ENCODE measurements around the gene MCHR1. TPM values are rescaled to one million over a fixed set of nuclear protein-coding genes. Genes with fewer than 3 reads are reported as not detected.

Gene MCHR1
- total RNA-seq, 1 experiment from 2014 or later: not detected

DNA sequence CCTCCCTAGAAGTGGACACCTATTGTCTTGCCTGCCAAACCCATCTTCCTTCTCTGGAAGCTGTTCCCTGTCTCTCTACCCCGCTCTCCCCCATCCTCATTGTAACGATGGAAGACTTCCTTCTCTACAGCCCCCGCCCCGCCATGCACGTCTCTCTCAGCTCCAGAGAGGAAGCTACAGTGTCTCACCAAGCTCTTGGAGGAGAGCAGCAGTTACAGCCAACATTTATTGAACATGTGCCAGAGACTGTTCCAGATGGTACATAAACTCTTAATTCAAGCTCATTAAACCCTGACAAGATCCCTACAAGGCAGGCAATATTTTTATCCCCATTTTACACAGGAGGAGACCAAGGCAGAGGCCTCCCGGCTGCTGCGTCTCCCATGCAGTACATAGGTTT lies 15.1 kb downstream of the MCHR1 start:
- Mint-ChIP-seq H3K4me1 (ENCODE audit: low read depth, unreplicated experiment) (no peaks in the 10 kb centered on the region), H3K27ac (ENCODE audit: unreplicated experiment) (no peak overlapping the region), H3K36me3 (ENCODE audit: insufficient read depth, unreplicated experiment) (no peaks in the 10 kb centered on the region), H3K4me3 (ENCODE audit: low read depth, unreplicated experiment) (no peak overlapping the region), H3K9me3 (ENCODE audit: low read depth, unreplicated experiment) (no peaks in the 10 kb centered on the region), H3K27me3 (ENCODE audit: unreplicated experiment) (peaks cover 88% of the 10 kb centered on the region)
- TF ChIP-seq, protein P1, sequence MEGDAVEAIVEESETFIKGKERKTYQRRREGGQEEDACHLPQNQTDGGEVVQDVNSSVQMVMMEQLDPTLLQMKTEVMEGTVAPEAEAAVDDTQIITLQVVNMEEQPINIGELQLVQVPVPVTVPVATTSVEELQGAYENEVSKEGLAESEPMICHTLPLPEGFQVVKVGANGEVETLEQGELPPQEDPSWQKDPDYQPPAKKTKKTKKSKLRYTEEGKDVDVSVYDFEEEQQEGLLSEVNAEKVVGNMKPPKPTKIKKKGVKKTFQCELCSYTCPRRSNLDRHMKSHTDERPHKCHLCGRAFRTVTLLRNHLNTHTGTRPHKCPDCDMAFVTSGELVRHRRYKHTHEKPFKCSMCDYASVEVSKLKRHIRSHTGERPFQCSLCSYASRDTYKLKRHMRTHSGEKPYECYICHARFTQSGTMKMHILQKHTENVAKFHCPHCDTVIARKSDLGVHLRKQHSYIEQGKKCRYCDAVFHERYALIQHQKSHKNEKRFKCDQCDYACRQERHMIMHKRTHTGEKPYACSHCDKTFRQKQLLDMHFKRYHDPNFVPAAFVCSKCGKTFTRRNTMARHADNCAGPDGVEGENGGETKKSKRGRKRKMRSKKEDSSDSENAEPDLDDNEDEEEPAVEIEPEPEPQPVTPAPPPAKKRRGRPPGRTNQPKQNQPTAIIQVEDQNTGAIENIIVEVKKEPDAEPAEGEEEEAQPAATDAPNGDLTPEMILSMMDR (IDR thresholded peaks at IDR 0.05; ENCODE audit: unreplicated experiment): no peak
- CTCF ChIA-PET: interaction anchor here (0.9 to 1.0 kb wide), 2 partner anchors 10 to 19 kb away, joined by 3 read pairs; no protein-coding TSS in a partner anchor
- intact Hi-C loops (cut with micrococcal nuclease; ENCODE audit: unreplicated experiment): no loop called here
- BruUV-seq (replicated peaks): no TSS peak
- no peak for DNase-seq

DNA sequence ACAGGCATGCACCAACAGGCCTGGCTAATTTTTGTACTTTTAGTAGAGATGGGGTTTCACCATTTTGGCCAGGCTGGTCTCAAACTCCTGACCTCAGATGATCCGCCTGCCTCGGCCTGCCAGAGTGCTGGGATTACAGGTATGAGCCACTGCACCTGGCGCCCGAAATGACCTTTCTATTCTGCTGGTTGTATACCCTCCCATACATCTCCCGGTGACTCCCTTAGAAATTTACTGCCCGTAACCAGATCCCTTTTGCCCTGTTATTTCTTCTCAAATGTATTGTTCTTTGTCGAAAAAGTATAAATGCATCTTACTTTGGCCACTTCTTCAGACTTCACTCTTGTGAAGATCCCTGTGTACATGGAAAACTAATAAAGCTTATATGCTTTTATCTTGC lies 22.0 kb downstream of the MCHR1 start:
- H3K4me1 Mint-ChIP-seq (ENCODE audit: low read depth, unreplicated experiment): no peaks in the 10 kb centered on the region
- no peak overlapping the region for H3K4me3 Mint-ChIP-seq (ENCODE audit: low read depth, unreplicated experiment)
- TF ChIP-seq, protein P1 (IDR thresholded peaks at IDR 0.05; ENCODE audit: unreplicated experiment): no peak
- DNase-seq: no peak
- no peak overlapping the region for H3K27ac Mint-ChIP-seq (ENCODE audit: unreplicated experiment)
- CTCF ChIA-PET: no interaction called here
- H3K9me3 Mint-ChIP-seq (ENCODE audit: low read depth, unreplicated experiment): no peaks in the 10 kb centered on the region
- H3K36me3 Mint-ChIP-seq (ENCODE audit: insufficient read depth, unreplicated experiment): no peaks in the 10 kb centered on the region
- no TSS peak for BruUV-seq (replicated peaks)
- peaks cover 63% of the 10 kb centered on the region for H3K27me3 Mint-ChIP-seq (ENCODE audit: unreplicated experiment)
- intact Hi-C loops (cut with micrococcal nuclease; ENCODE audit: unreplicated experiment): no loop called here

DNA sequence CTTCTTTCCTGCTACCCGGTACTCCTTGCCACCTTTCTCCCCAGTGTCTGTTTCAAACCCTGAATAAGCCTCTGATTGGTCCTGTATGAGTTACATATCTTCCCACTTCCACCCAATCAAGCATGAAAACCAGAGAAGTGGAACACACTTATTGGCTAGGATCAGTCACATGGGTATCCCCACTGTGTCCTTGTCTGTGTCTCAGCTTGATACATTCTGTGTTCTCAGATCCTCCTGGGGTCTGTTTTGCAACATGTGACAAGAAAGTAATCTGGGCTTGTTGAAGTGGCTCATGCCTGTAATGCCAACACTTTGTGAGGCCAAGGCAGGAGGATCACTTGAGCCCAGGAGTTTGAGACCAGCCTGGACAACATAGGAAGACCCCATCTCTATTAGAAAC lies 23.9 kb downstream of the MCHR1 start:
- Mint-ChIP-seq H3K9me3 (ENCODE audit: low read depth, unreplicated experiment) (peaks cover 2% of the 10 kb centered on the region), H3K27me3 (ENCODE audit: unreplicated experiment) (peaks cover 58% of the 10 kb centered on the region), H3K4me3 (ENCODE audit: low read depth, unreplicated experiment) (no peak overlapping the region), H3K4me1 (ENCODE audit: low read depth, unreplicated experiment) (no peaks in the 10 kb centered on the region), H3K27ac (ENCODE audit: unreplicated experiment) (no peak overlapping the region), H3K36me3 (ENCODE audit: insufficient read depth, unreplicated experiment) (no peaks in the 10 kb centered on the region)
- TF ChIP-seq, protein P1 (IDR thresholded peaks at IDR 0.05; ENCODE audit: unreplicated experiment): no peak
- intact Hi-C loops (cut with micrococcal nuclease; ENCODE audit: unreplicated experiment): no loop called here
- no peak for DNase-seq
- no TSS peak for BruUV-seq (replicated peaks)
- CTCF ChIA-PET: no interaction called here

DNA sequence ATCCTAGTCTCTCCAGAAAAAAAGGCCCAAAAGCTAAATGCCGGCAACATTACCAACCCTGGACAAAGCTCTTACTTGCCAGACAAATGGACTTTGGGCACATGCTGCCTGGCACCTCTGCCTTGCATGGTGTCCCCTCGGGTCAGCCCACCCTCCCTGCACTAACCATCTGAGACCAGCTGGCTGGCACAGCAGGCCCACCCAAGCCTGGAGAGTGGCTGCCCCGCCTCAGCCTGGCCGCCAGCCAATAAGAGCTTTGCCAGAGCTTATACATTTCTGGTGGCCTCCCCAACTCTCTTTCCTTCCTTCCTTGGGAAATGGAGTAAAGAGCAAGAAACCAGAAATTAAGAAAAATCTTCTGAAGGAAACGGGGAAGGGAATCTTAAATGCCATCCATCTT lies 24.5 kb downstream of the MCHR1 start:
- Mint-ChIP-seq H3K4me1 (ENCODE audit: low read depth, unreplicated experiment) (no peaks in the 10 kb centered on the region), H3K9me3 (ENCODE audit: low read depth, unreplicated experiment) (peaks cover 3% of the 10 kb centered on the region), H3K27ac (ENCODE audit: unreplicated experiment) (no peak overlapping the region), H3K4me3 (ENCODE audit: low read depth, unreplicated experiment) (no peak overlapping the region), H3K27me3 (ENCODE audit: unreplicated experiment) (peaks cover 58% of the 10 kb centered on the region), H3K36me3 (ENCODE audit: insufficient read depth, unreplicated experiment) (no peaks in the 10 kb centered on the region)
- intact Hi-C loops (cut with micrococcal nuclease; ENCODE audit: unreplicated experiment): no loop called here
- BruUV-seq (replicated peaks): no TSS peak
- TF ChIP-seq, protein P1 (IDR thresholded peaks at IDR 0.05; ENCODE audit: unreplicated experiment): no peak
- CTCF ChIA-PET: no interaction called here
- DNase-seq: no peak

All from Calu3 (cell line).